CD14-positive monocyte (primary cell): ENCODE data around the gene CDYL2. TPM values are rescaled to one million over a fixed set of nuclear protein-coding genes. Genes with fewer than 3 reads are reported as not detected.

Experiments used
- DNase-seq, 3 donors: peaks; one replicate each; pipeline ENCODE4 v3.0.0-alpha.2; 2011 to 2022
- H2AFZ ChIP-seq: 2 replicates; pipeline ENCODE4 v1.6.0; 2012; ENCODE audit warnings: mild to moderate bottlenecking, low read depth, low read length, inconsistent platforms; ENCODE audit not compliant: insufficient read depth, poor library complexity, severe bottlenecking
- H3K27ac ChIP-seq, 2 donors: 1 replicate in 1 of 2; 2 replicates in 1 of 2; pipeline ENCODE4 v1.5.1; 2012 to 2013; ENCODE audit warnings: low read length in 2 of 2, control low read depth in 1 of 2, inconsistent platforms in 1 of 2, low read depth in 1 of 2, mild to moderate bottlenecking in 1 of 2
- H3K27me3 ChIP-seq, 2 donors: one replicate each; pipeline versions ENCODE4 v1.6.0 to v1.6.1; 2011 to 2013; ENCODE audit warnings: low read length in 2 of 2; ENCODE audit not compliant: control insufficient read depth in 2 of 2, insufficient read depth in 2 of 2
- H3K36me3 ChIP-seq, 2 donors: replicated peaks in 1 of 2; 1 replicate in 1 of 2; 2 replicates in 1 of 2; pipeline versions ENCODE4 v1.5.1 to v1.6.1; 2012 to 2013; ENCODE audit warnings: low read length in 2 of 2, control low read depth in 1 of 2, inconsistent platforms in 1 of 2, mild to moderate bottlenecking in 1 of 2; ENCODE audit not compliant: insufficient read depth in 2 of 2, control insufficient read depth in 1 of 2
- H3K4me1 ChIP-seq, 2 donors: 1 replicate in 1 of 2; 2 replicates in 1 of 2; pipeline versions ENCODE4 v1.5.1 to v1.6.1; 2012 to 2013; ENCODE audit warnings: low read length in 2 of 2, control low read depth in 1 of 2, inconsistent platforms in 1 of 2, mild to moderate bottlenecking in 1 of 2, moderate library complexity in 1 of 2; ENCODE audit not compliant: insufficient read depth in 2 of 2, control insufficient read depth in 1 of 2
- H3K4me2 ChIP-seq: replicated peaks from 2 replicates; pipeline ENCODE3; 2012; ENCODE audit warnings: low read length, moderate library complexity, mild to moderate bottlenecking; ENCODE audit not compliant: poor library complexity, severe bottlenecking; ENCODE audit errors: extremely low read depth
- H3K4me3 ChIP-seq, 3 experiments: fragments of 200-600 bp in 1 of 3; sonication (generic) in 1 of 3; replicated peaks in 1 of 3; 1 replicate in 2 of 3; 2 replicates in 1 of 3; pipeline ENCODE4 v1.5.1; 2011 to 2013; ENCODE audit warnings: low read length in 3 of 3, mild to moderate bottlenecking in 3 of 3, control low read depth in 2 of 3, low read depth in 2 of 3, inconsistent platforms in 1 of 3, moderate library complexity in 1 of 3
- H3K79me2 ChIP-seq: 2 replicates; pipeline ENCODE4 v1.6.0; 2012; ENCODE audit warnings: mild to moderate bottlenecking, control low read depth, inconsistent platforms, low read length, moderate library complexity; ENCODE audit not compliant: insufficient read depth
- H3K9ac ChIP-seq: 2 replicates; pipeline ENCODE4 v1.6.0; 2017; ENCODE audit warnings: low read length, mild to moderate bottlenecking; ENCODE audit not compliant: insufficient read depth, poor library complexity, severe bottlenecking
- H3K9me3 ChIP-seq, 2 donors: replicated peaks in 1 of 2; 1 replicate in 1 of 2; 2 replicates in 1 of 2; pipeline versions ENCODE4 v1.5.1 to v1.6.1; 2012 to 2013; ENCODE audit warnings: low read length in 2 of 2, control low read depth in 1 of 2; ENCODE audit not compliant: control insufficient read depth in 1 of 2, insufficient read depth in 1 of 2
- H4K20me1 ChIP-seq: 2 replicates; pipeline ENCODE4 v1.6.0; 2012; ENCODE audit warnings: mild to moderate bottlenecking, low read length, control low read depth, moderate library complexity; ENCODE audit not compliant: insufficient read depth
- H3K27ac Mint-ChIP-seq, 7 donors: one replicate each; pipeline ENCODE4 v1.8.0; 2020; ENCODE audit warnings: mild to moderate bottlenecking in 7 of 7, mixed read lengths in 7 of 7, moderate library complexity in 6 of 7, inconsistent platforms in 2 of 7
- H3K27me3 Mint-ChIP-seq, 3 donors: one replicate each; pipeline ENCODE4 v1.8.0; 2021 to 2022; ENCODE audit warnings: low read depth in 3 of 3, mild to moderate bottlenecking in 3 of 3, mixed read lengths in 3 of 3, moderate library complexity in 3 of 3, inconsistent platforms in 1 of 3
- H3K36me3 Mint-ChIP-seq, 2 donors: one replicate each; pipeline ENCODE4 v1.8.0; 2020; ENCODE audit warnings: mixed read lengths in 2 of 2, inconsistent platforms in 1 of 2, mild to moderate bottlenecking in 1 of 2
- H3K4me1 Mint-ChIP-seq: one replicate; pipeline ENCODE4 v1.8.0; 2020; ENCODE audit warnings: mild to moderate bottlenecking, mixed read lengths
- H3K4me3 Mint-ChIP-seq, 2 donors: one replicate each; pipeline ENCODE4 v1.8.0; 2020; ENCODE audit warnings: mild to moderate bottlenecking in 2 of 2, mixed read lengths in 2 of 2, moderate library complexity in 1 of 2
- H3K9me3 Mint-ChIP-seq, 7 donors: one replicate each; pipeline ENCODE4 v1.8.0; 2020 to 2022; ENCODE audit warnings: mixed read lengths in 7 of 7, mild to moderate bottlenecking in 6 of 7, moderate library complexity in 6 of 7, inconsistent platforms in 2 of 7
- WGBS: methylation state at CpG from one replicate; pipeline ENCODE4 v1.1.5; 2013; ENCODE audit warnings: missing lambda C conversion rate; ENCODE audit not compliant: insufficient coverage; 5-methylcytosine and 5-hydroxymethylcytosine counted together
- intact Hi-C, 2 donors: fragments of 100-400 bp; cut with micrococcal nuclease; formaldehyde crosslinking; loops; one replicate each; pipeline versions ENCODE4 v1.15.0 to v1.15.1; 2023
- polyA plus RNA-seq, 3 donors: library from polyadenylated mRNA; depleted of rRNA in 1 of 3; unstranded in 2 of 3; stranded (reverse) in 1 of 3; fragments of 300-500 nt in 2 of 3; fragments of >200 nt in 1 of 3; fragmentation: Illumina TruSeq in 2 of 3; gene quantifications; 1 replicate in 2 of 3; 2 replicates in 1 of 3; pipeline ENCODE4 v1.2.3, GENCODE V29; 2012 to 2021
- TF ChIP-seq, protein P1 (sequence below): fragments of 200-600 bp; IDR thresholded peaks from one replicate; pipeline ENCODE4 v1.8.0; 2022; ENCODE audit warnings: antibody characterized with exemption, mild to moderate bottlenecking

The CDYL2 gene
- polyA plus RNA-seq, 3 donors = 0.42 to 2.6 (median 0.93) TPM

DNA sequence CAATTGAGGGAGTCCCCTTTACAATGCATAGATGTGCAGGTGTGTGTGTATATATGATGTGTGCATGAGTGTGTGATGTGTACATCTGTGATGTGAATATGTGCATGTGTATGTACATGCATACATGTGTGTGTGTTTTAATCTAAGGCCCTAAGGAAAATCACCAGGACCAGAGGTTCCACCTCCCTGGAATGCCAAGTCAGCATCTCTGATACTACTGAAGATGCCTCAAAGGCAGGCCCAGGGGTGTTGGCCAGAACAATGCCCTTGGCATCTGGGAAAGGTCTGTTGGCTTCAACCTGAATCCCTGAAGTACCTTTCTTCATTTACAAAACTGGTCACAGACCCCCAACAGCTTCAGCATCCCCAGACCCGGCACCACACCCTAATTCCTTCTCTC lies 129.5 kb downstream of the CDYL2 start:
- H3K4me2 ChIP-seq = no peak overlapping the region
- 86% methylated on average over 1 of the region's 1 CpG for WGBS
- TF ChIP-seq, protein P1, sequence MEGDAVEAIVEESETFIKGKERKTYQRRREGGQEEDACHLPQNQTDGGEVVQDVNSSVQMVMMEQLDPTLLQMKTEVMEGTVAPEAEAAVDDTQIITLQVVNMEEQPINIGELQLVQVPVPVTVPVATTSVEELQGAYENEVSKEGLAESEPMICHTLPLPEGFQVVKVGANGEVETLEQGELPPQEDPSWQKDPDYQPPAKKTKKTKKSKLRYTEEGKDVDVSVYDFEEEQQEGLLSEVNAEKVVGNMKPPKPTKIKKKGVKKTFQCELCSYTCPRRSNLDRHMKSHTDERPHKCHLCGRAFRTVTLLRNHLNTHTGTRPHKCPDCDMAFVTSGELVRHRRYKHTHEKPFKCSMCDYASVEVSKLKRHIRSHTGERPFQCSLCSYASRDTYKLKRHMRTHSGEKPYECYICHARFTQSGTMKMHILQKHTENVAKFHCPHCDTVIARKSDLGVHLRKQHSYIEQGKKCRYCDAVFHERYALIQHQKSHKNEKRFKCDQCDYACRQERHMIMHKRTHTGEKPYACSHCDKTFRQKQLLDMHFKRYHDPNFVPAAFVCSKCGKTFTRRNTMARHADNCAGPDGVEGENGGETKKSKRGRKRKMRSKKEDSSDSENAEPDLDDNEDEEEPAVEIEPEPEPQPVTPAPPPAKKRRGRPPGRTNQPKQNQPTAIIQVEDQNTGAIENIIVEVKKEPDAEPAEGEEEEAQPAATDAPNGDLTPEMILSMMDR = no peak
- H3K36me3 ChIP-seq = no peaks in the 10 kb centered on the region
- no peak for DNase-seq
- intact Hi-C loops = loop anchor here in 1 of 2 donors (5.0 to 10.0 kb wide), 2 partner anchors 127 to 130 kb away; partner anchors contain the start of genes CDYL2 and DYNLRB2
- Mint-ChIP-seq H3K4me1 (peaks cover 42% of the 10 kb centered on the region), H3K4me3 (peak overlapping the region in 1 of 2 donors; percentile 59), H3K27ac (peak overlapping the region in 1 of 7 donors; percentile 13), H3K36me3 (peaks cover 30 to 32% of the 10 kb centered on the region in 2 donors), H3K27me3 (peaks cover 5 to 12% (median 10%) of the 10 kb centered on the region in 3 donors), H3K9me3 (peaks cover 8 to 15% (median 11%) of the 10 kb centered on the region in 7 donors)
- no peaks in the 10 kb centered on the region for H3K79me2 ChIP-seq
- H2AFZ ChIP-seq = no peak overlapping the region
- H4K20me1 ChIP-seq = peaks cover 21% of the 10 kb centered on the region
- no peak overlapping the region for H3K27ac ChIP-seq
- H3K4me1 ChIP-seq = peaks cover 35 to 47% of the 10 kb centered on the region in 2 donors
- H3K9ac ChIP-seq = no peak overlapping the region
- H3K9me3 ChIP-seq = peaks cover 6 to 11% of the 10 kb centered on the region in 2 donors
- no peak overlapping the region for H3K4me3 ChIP-seq
- H3K27me3 ChIP-seq = no peaks in the 10 kb centered on the region

DNA sequence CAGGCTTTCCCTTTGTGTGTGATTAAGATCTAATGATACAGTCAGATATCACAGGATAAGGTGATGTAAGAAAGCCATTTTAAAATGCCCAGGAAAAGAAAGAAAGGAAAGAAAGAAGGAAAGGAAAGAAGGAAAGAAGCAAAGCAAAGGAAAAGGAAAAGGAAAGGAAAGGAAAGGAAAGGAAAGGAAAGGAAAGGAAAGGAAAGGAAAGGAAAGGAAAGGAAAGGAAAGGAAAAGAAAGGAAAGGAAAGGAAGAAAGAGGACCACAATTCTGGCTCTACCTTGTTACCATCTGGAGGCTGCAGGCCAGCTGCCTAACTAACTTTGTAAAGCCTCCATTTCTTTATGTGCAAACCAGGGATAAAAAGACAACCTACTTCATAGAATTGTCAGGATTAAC lies 132.0 kb downstream of the CDYL2 start:
- H4K20me1 ChIP-seq = peaks cover 21% of the 10 kb centered on the region
- no peaks in the 10 kb centered on the region for H3K79me2 ChIP-seq
- H3K36me3 ChIP-seq = no peaks in the 10 kb centered on the region
- TF ChIP-seq, protein P1 = no peak
- Mint-ChIP-seq H3K4me3 (no peak overlapping the region), H3K36me3 (peaks cover 27% of the 10 kb centered on the region in 2 donors), H3K4me1 (peaks cover 42% of the 10 kb centered on the region), H3K27ac (peak overlapping the region in 1 of 7 donors; percentile 64), H3K27me3 (peaks cover 5 to 15% (median 11%) of the 10 kb centered on the region in 3 donors), H3K9me3 (peaks cover 10 to 19% (median 12%) of the 10 kb centered on the region in 7 donors)
- H3K9me3 ChIP-seq = peaks cover 6 to 16% of the 10 kb centered on the region in 2 donors
- intact Hi-C loops = loop anchor here in 1 of 2 donors (10.0 kb wide), 1 partner anchor 128 kb away; the partner anchor contains the start of gene DYNLRB2
- H3K4me3 ChIP-seq = no peak overlapping the region
- H3K27me3 ChIP-seq = no peaks in the 10 kb centered on the region
- no peak overlapping the region for H3K4me2 ChIP-seq
- no peak overlapping the region for H3K27ac ChIP-seq
- no peak overlapping the region for H2AFZ ChIP-seq
- DNase-seq = no peak
- no peak overlapping the region for H3K9ac ChIP-seq
- peaks cover 35 to 46% of the 10 kb centered on the region in 2 donors for H3K4me1 ChIP-seq
